H9 (cell line): ENCODE measurements around the gene RNF213. TPM values are rescaled to one million over a fixed set of nuclear protein-coding genes. Genes with fewer than 3 reads are reported as not detected.

ENCODE experiments used
- DNase-seq: peaks from one replicate; pipeline ENCODE4 v3.0.0-alpha.2; 2017
- H2AFZ ChIP-seq: one replicate; pipeline ENCODE4 v1.6.1; 2013; ENCODE audit warnings: mild to moderate bottlenecking, low read length, control low read depth, moderate library complexity
- H2AK5ac ChIP-seq: 2 replicates; pipeline ENCODE4 v1.6.1; 2013; ENCODE audit warnings: low read length, control low read depth, mixed read lengths; ENCODE audit not compliant: insufficient read length
- H2BK120ac ChIP-seq: one replicate; pipeline ENCODE4 v1.6.1; 2013; ENCODE audit warnings: low read depth, mild to moderate bottlenecking, low read length, control low read depth, inconsistent platforms; ENCODE audit not compliant: poor library complexity, severe bottlenecking
- H2BK12ac ChIP-seq: 2 replicates; pipeline ENCODE4 v1.6.1; 2013; ENCODE audit warnings: low read length, control low read depth, mixed read lengths, low read depth; ENCODE audit not compliant: insufficient read length
- H2BK15ac ChIP-seq: 2 replicates; pipeline ENCODE4 v1.6.1; 2013; ENCODE audit warnings: low read depth, low read length, control low read depth
- H2BK20ac ChIP-seq: one replicate; pipeline ENCODE4 v1.6.1; 2013; ENCODE audit warnings: low read depth, mild to moderate bottlenecking, low read length, control low read depth, inconsistent platforms; ENCODE audit not compliant: poor library complexity, severe bottlenecking
- H2BK5ac ChIP-seq: 2 replicates; pipeline ENCODE4 v1.6.1; 2013; ENCODE audit warnings: low read length, control low read depth, mixed read lengths; ENCODE audit not compliant: insufficient read length
- H3K14ac ChIP-seq: 2 replicates; pipeline ENCODE4 v1.6.1; 2013; ENCODE audit warnings: low read length, control low read depth; ENCODE audit not compliant: insufficient read depth
- H3K18ac ChIP-seq: 2 replicates; pipeline ENCODE4 v1.6.1; 2013; ENCODE audit warnings: low read depth, mild to moderate bottlenecking, mixed read lengths, low read length, control low read depth; ENCODE audit not compliant: insufficient read length
- H3K23ac ChIP-seq: 2 replicates; pipeline ENCODE4 v1.6.1; 2013; ENCODE audit warnings: low read length, control low read depth, mixed read lengths, low read depth; ENCODE audit not compliant: insufficient read length
- H3K23me2 ChIP-seq: 2 replicates; pipeline ENCODE4 v1.6.1; 2013; ENCODE audit warnings: low read depth, mild to moderate bottlenecking, mixed read lengths, low read length, control low read depth; ENCODE audit not compliant: insufficient read length, poor library complexity, severe bottlenecking
- H3K27ac ChIP-seq: 2 replicates; pipeline ENCODE4 v1.5.1; 2013; ENCODE audit warnings: low read length, control low read depth, mixed read lengths, low read depth; ENCODE audit not compliant: insufficient read length
- H3K27me3 ChIP-seq: 2 replicates; pipeline ENCODE4 v1.6.1; 2013; ENCODE audit warnings: low read length, control low read depth, inconsistent platforms; ENCODE audit not compliant: insufficient read depth
- H3K4ac ChIP-seq: 2 replicates; pipeline ENCODE4 v1.6.1; 2013; ENCODE audit warnings: low read depth, mild to moderate bottlenecking, control low read depth, inconsistent platforms, low read length, moderate library complexity
- H3K4me1 ChIP-seq: 2 replicates; pipeline ENCODE4 v1.6.1; 2013; ENCODE audit warnings: low read length, control low read depth, inconsistent platforms; ENCODE audit not compliant: insufficient read depth
- H3K4me2 ChIP-seq: 2 replicates; pipeline ENCODE4 v1.6.1; 2013; ENCODE audit warnings: low read length, control low read depth, mixed read lengths; ENCODE audit not compliant: insufficient read length, insufficient read depth
- H3K56ac ChIP-seq: 2 replicates; pipeline ENCODE4 v1.6.1; 2013; ENCODE audit warnings: low read depth, mild to moderate bottlenecking, mixed read lengths, low read length, control low read depth; ENCODE audit not compliant: insufficient read length
- H3K79me1 ChIP-seq: 2 replicates; pipeline ENCODE4 v1.6.1; 2013; ENCODE audit warnings: low read depth, mild to moderate bottlenecking, moderate library complexity, low read length, control low read depth, inconsistent platforms; ENCODE audit not compliant: insufficient read depth, poor library complexity, severe bottlenecking
- H3K79me2 ChIP-seq: 2 replicates; pipeline ENCODE4 v1.6.1; 2013; ENCODE audit warnings: low read length, control low read depth, inconsistent platforms; ENCODE audit not compliant: insufficient read depth
- H3K9ac ChIP-seq: 2 replicates; pipeline ENCODE4 v1.6.1; 2013; ENCODE audit warnings: low read length, control low read depth, mixed read lengths; ENCODE audit not compliant: insufficient read length; ENCODE audit errors: extremely low read depth
- H3K9me3 ChIP-seq: one replicate; pipeline ENCODE4 v1.6.1; 2013; ENCODE audit warnings: low read depth, low read length, inconsistent platforms; ENCODE audit not compliant: control insufficient read depth
- H3T11ph ChIP-seq: one replicate; pipeline ENCODE4 v1.6.1; 2013; ENCODE audit warnings: mild to moderate bottlenecking, low read length, control low read depth, inconsistent platforms
- H4K20me1 ChIP-seq: one replicate; pipeline ENCODE4 v1.6.1; 2013; ENCODE audit not compliant: control insufficient read depth, insufficient read length, insufficient read depth
- H4K5ac ChIP-seq: 2 replicates; pipeline ENCODE4 v1.6.1; 2013; ENCODE audit warnings: low read depth, mild to moderate bottlenecking, mixed read lengths, low read length, control low read depth; ENCODE audit not compliant: insufficient read length
- H4K8ac ChIP-seq: replicated peaks from 2 replicates; pipeline ENCODE4 v1.6.1; 2013; ENCODE audit warnings: low read length, control low read depth, mixed read lengths, low read depth; ENCODE audit not compliant: insufficient read length
- H4K91ac ChIP-seq: 2 replicates; pipeline ENCODE4 v1.6.1; 2013; ENCODE audit warnings: low read depth, mild to moderate bottlenecking, moderate library complexity, mixed read lengths, low read length, control low read depth; ENCODE audit not compliant: insufficient read length
- H3K27ac Mint-ChIP-seq, 3 experiments: 2 replicates in 2 of 3; 3 replicates in 1 of 3; pipeline ENCODE4 v1.8.0; 2020 to 2021; ENCODE audit warnings: mixed read lengths in 3 of 3, mild to moderate bottlenecking in 1 of 3, moderate library complexity in 1 of 3
- H3K27me3 Mint-ChIP-seq: 2 replicates; pipeline ENCODE4 v1.8.0; 2021; ENCODE audit warnings: low read depth, mild to moderate bottlenecking, moderate library complexity, mixed read lengths
- H3K36me3 Mint-ChIP-seq, 3 experiments: 2 replicates in 2 of 3; 3 replicates in 1 of 3; pipeline ENCODE4 v1.8.0; 2020 to 2021; ENCODE audit warnings: low read depth in 3 of 3, mixed read lengths in 3 of 3; ENCODE audit not compliant: insufficient read depth in 1 of 3
- H3K4me1 Mint-ChIP-seq, 2 experiments: 2 replicates each; pipeline ENCODE4 v1.8.0; 2020; ENCODE audit warnings: mixed read lengths in 2 of 2
- H3K4me3 Mint-ChIP-seq, 2 experiments: 2 replicates in 1 of 2; 3 replicates in 1 of 2; pipeline ENCODE4 v1.8.0; 2020 to 2021; ENCODE audit warnings: mild to moderate bottlenecking in 2 of 2, mixed read lengths in 2 of 2, moderate library complexity in 1 of 2
- H3K9me3 Mint-ChIP-seq, 2 experiments: 2 replicates in 1 of 2; 3 replicates in 1 of 2; pipeline ENCODE4 v1.8.0; 2020; ENCODE audit warnings: mild to moderate bottlenecking in 2 of 2, mixed read lengths in 2 of 2, moderate library complexity in 1 of 2
- CTCF ChIP-seq: fragments of 200-600 bp; sonication (generic); conservative IDR thresholded peaks from 3 replicates; pipeline ENCODE4 v1.8.0; 2021; ENCODE audit warnings: antibody characterized with exemption, mild to moderate bottlenecking
- WGBS: extraction: QIAGEN DNeasy Blood & Tissue Kit; methylation state at CpG from one replicate; pipeline ENCODE4 v1.1.7; 2013; ENCODE audit warnings: missing lambda C conversion rate, low lambda C conversion rate, mixed read lengths; ENCODE audit not compliant: insufficient read length; ENCODE audit errors: extremely low coverage; 5-methylcytosine and 5-hydroxymethylcytosine counted together
- total RNA-seq: library from RNA; stranded (reverse); gene quantifications from 2 replicates; pipeline ENCODE4 v1.2.1, GENCODE V29; 2021

Gene RNF213
- total RNA-seq, 1 experiment from 2014 or later, result 34.3 TPM

- Histone ChIP-seq H3K9ac (no peak overlapping the region), H3K23me2 (peaks cover 9% of the 10 kb centered on the region), H4K5ac (no peak overlapping the region), H2BK20ac (no peak overlapping the region), H3K4ac (no peak overlapping the region), H2AFZ (no peak overlapping the region), H3K27me3 (no peaks in the 10 kb centered on the region; the same call in 1 of the 2 replicates), H2BK12ac (no peak overlapping the region), H3K79me1 (no peaks in the 10 kb centered on the region), H2AK5ac (no peak overlapping the region), H3K79me2 (no peaks in the 10 kb centered on the region), H3K23ac (no peak overlapping the region), H4K20me1 (no peaks in the 10 kb centered on the region), H2BK15ac (no peak overlapping the region), H3K14ac (no peak overlapping the region), H2BK5ac (no peak overlapping the region), H3K56ac (no peak overlapping the region), H4K8ac (no peak overlapping the region), H3K4me2 (no peak overlapping the region), H3K18ac (no peak overlapping the region), H4K91ac (no peak overlapping the region), H3K4me1 (no peaks in the 10 kb centered on the region; the same call in 1 of the 2 replicates), H3K27ac (no peak overlapping the region), H3K9me3 (no peaks in the 10 kb centered on the region), H3T11ph (no peak overlapping the region), H2BK120ac (no peak overlapping the region)
- Mint-ChIP-seq H3K27me3 (peaks cover 32% of the 10 kb centered on the region), H3K27ac (no peak overlapping the region), H3K4me3 (peak overlapping the region; percentile 89 to 93), H3K9me3 (no peaks in the 10 kb centered on the region; a peak in 1 of 5 replicates), H3K36me3 (peaks cover 2 to 12% (median 12%) of the 10 kb centered on the region in 3 experiments; a peak in 3 of 7 replicates), H3K4me1 (peaks cover 10 to 16% of the 10 kb centered on the region in 2 experiments)
- no peak for DNase-seq
- TF ChIP-seq CTCF, result no peak
- no CpG with 5 or more reads among the region's 7 CpGs for WGBS
Measured at GRCh38 chr17:80416260-80416939, 155.7 kb downstream of the RNF213 start.
